Common myeloid progenitor, CD34-positive (primary cell): ENCODE measurements around the gene KLK4.

Experiments
- CTCF ChIA-PET: fragments of 350-600 bp; sonication (Branson Sonifier 250); formaldehyde crosslinking; loops from one replicate; lab custom pipeline; 2021; ENCODE audit warnings: antibody characterized with exemption; lab: Charles Lee
- POLR2A ChIA-PET: fragments of 350-600 bp; sonication (Branson Sonifier 250); formaldehyde crosslinking; loops from one replicate; lab custom pipeline; 2021; ENCODE audit warnings: antibody characterized with exemption; lab: Charles Lee
- DNase-seq, 3 donors: peaks; one replicate each; pipeline versions ENCODE4 v3.0.0 to v3.0.0-alpha.2; 2013
- H3K27ac ChIP-seq, 2 experiments: 1 replicate in 1 of 2; 2 replicates in 1 of 2; pipeline ENCODE4 v1.7.0; 2013; ENCODE audit warnings: inconsistent platforms in 2 of 2, low read length in 2 of 2, mild to moderate bottlenecking in 2 of 2, low read depth in 1 of 2, moderate library complexity in 1 of 2; ENCODE audit not compliant: severe bottlenecking in 2 of 2, insufficient read depth in 1 of 2, poor library complexity in 1 of 2
- H3K27me3 ChIP-seq, 5 experiments: replicated peaks in 2 of 5; 1 replicate in 3 of 5; 2 replicates in 2 of 5; pipeline versions ENCODE4 v1.6.1 to v1.7.0; 2013; ENCODE audit warnings: low read length in 4 of 5, mild to moderate bottlenecking in 2 of 5, moderate library complexity in 2 of 5, inconsistent platforms in 1 of 5; ENCODE audit not compliant: insufficient read depth in 5 of 5, control insufficient read depth in 4 of 5
- H3K36me3 ChIP-seq, 4 experiments: 1 replicate in 2 of 4; 2 replicates in 2 of 4; pipeline versions ENCODE4 v1.6.1 to v1.7.0; 2013; ENCODE audit warnings: low read length in 3 of 4, control low read depth in 1 of 4, mild to moderate bottlenecking in 1 of 4; ENCODE audit not compliant: control insufficient read depth in 4 of 4, insufficient read depth in 4 of 4
- H3K4me1 ChIP-seq, 4 experiments: 1 replicate in 3 of 4; 2 replicates in 1 of 4; pipeline versions ENCODE4 v1.6.1 to v1.7.1; 2013; ENCODE audit warnings: low read length in 3 of 4, mild to moderate bottlenecking in 3 of 4, control low read depth in 1 of 4, inconsistent platforms in 1 of 4, moderate library complexity in 1 of 4; ENCODE audit not compliant: control insufficient read depth in 4 of 4, insufficient read depth in 4 of 4; ENCODE audit errors: control extremely low read depth in 1 of 4
- H3K4me3 ChIP-seq, 7 experiments: 1 replicate in 4 of 7; 2 replicates in 3 of 7; pipeline versions ENCODE4 v1.5.1 to v1.7.0; 2013; ENCODE audit warnings: mild to moderate bottlenecking in 7 of 7, low read length in 6 of 7, moderate library complexity in 6 of 7, inconsistent platforms in 2 of 7, low read depth in 2 of 7, control low read depth in 1 of 7; ENCODE audit not compliant: insufficient read depth in 4 of 7, control insufficient read depth in 1 of 7; ENCODE audit errors: extremely low read depth in 1 of 7
- H3K9me3 ChIP-seq, 5 experiments: 1 replicate in 4 of 5; 2 replicates in 1 of 5; pipeline versions ENCODE4 v1.6.1 to v1.7.1; 2013; ENCODE audit warnings: low read length in 4 of 5, mild to moderate bottlenecking in 2 of 5, inconsistent platforms in 1 of 5, low read depth in 1 of 5, moderate library complexity in 1 of 5; ENCODE audit not compliant: control insufficient read depth in 4 of 5, insufficient read depth in 2 of 5; ENCODE audit errors: control extremely low read depth in 1 of 5
- WGBS: methylation state at CpG from one replicate; pipeline ENCODE4 v1.1.5; 2013; ENCODE audit not compliant: insufficient coverage; 5-methylcytosine and 5-hydroxymethylcytosine counted together

Gene KLK4

DNA sequence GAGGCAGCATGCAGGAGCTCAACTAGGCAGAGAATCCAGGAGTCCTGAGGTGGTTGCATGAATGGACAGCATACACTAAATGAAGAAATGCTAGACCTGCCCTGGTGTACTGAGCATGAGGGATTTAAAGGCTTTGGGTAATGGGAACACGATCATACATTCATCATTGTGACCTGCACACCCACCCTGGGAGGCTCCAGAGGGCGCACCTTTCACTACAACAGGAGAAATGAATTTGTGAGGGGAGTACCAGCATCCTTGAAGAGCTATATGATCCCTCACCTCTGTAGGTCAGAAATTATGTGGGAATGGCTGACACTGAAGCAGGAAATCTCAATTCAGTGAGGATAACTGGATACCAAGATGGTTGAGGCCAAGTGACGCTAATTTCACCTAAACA is 29.0 kb downstream of the KLK4 start:
- Histone ChIP-seq H3K4me1 (no peaks in the 10 kb centered on the region), H3K4me3 (no peak overlapping the region), H3K9me3 (no peaks in the 10 kb centered on the region), H3K36me3 (no peaks in the 10 kb centered on the region), H3K27ac (no peak overlapping the region), H3K27me3 (peaks cover 0 to 46% (median 8%) of the 10 kb centered on the region in 5 experiments)
- no peak for DNase-seq
- POLR2A ChIA-PET, result interaction anchor here (0.6 kb wide), 1 partner anchor 356 kb away, joined by 3 read pairs; no protein-coding TSS in a partner anchor
- 70% methylated on average over 3 of the region's 3 CpGs for WGBS
- CTCF ChIA-PET, result no interaction called here

DNA sequence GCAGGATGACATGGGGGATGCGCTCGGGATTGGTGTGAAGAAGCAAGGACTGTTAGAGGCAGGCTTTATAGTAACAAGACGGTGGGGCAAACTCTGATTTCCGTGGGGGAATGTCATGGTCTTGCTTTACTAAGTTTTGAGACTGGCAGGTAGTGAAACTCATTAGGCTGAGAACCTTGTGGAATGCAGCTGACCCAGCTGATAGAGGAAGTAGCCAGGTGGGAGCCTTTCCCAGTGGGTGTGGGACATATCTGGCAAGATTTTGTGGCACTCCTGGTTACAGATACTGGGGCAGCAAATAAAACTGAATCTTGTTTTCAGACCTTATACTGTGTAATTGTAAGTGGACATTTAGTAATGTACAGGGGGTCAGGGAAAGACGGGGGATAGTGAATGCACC is 31.0 kb downstream of the KLK4 start:
- Histone ChIP-seq H3K27me3 (peaks cover 0 to 62% (median 6%) of the 10 kb centered on the region in 5 experiments), H3K9me3 (no peaks in the 10 kb centered on the region), H3K4me1 (no peaks in the 10 kb centered on the region), H3K36me3 (no peaks in the 10 kb centered on the region), H3K27ac (no peak overlapping the region), H3K4me3 (no peak overlapping the region)
- no peak for DNase-seq
- 86% methylated on average over 5 of the region's 5 CpGs for WGBS
- POLR2A ChIA-PET, result no interaction called here
- CTCF ChIA-PET, result no interaction called here

DNA sequence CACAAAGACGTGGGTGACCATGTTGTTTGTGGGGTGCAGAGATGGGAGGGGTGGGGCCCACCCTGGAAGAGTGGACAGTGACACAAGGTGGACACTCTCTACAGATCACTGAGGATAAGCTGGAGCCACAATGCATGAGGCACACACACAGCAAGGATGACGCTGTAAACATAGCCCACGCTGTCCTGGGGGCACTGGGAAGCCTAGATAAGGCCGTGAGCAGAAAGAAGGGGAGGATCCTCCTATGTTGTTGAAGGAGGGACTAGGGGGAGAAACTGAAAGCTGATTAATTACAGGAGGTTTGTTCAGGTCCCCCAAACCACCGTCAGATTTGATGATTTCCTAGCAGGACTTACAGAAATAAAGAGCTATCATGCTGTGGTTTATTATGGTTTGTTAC is 32.3 kb downstream of the KLK4 start:
- H3K27me3 ChIP-seq, result peaks cover 0 to 70% (median 8%) of the 10 kb centered on the region in 5 experiments
- POLR2A ChIA-PET, result no interaction called here
- WGBS, result 85% methylated on average over 3 of the region's 5 CpGs
- CTCF ChIA-PET, result no interaction called here
- no peaks in the 10 kb centered on the region for H3K9me3 ChIP-seq
- H3K4me1 ChIP-seq, result no peaks in the 10 kb centered on the region
- no peak for DNase-seq
- H3K36me3 ChIP-seq, result no peaks in the 10 kb centered on the region
- H3K4me3 ChIP-seq, result no peak overlapping the region
- H3K27ac ChIP-seq, result no peak overlapping the region

DNA sequence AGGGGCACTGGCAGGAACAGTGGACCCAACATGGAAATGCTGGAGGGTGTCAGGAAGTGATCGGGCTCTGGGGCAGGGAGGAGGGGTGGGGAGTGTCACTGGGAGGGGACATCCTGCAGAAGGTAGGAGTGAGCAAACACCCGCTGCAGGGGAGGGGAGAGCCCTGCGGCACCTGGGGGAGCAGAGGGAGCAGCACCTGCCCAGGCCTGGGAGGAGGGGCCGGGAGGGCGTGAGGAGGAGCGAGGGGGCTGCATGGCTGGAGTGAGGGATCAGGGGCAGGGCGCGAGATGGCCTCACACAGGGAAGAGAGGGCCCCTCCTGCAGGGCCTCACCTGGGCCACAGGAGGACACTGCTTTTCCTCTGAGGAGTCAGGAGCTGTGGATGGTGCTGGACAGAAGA is 33.9 kb downstream of the KLK4 start:
- Histone ChIP-seq H3K4me3 (no peak overlapping the region), H3K27ac (no peak overlapping the region), H3K4me1 (no peaks in the 10 kb centered on the region), H3K27me3 (peaks cover 0 to 79% (median 10%) of the 10 kb centered on the region in 5 experiments), H3K9me3 (no peaks in the 10 kb centered on the region), H3K36me3 (no peaks in the 10 kb centered on the region)
- CTCF ChIA-PET, result no interaction called here
- POLR2A ChIA-PET, result no interaction called here
- no peak for DNase-seq
- WGBS, result 41% methylated on average over 8 of the region's 8 CpGs

DNA sequence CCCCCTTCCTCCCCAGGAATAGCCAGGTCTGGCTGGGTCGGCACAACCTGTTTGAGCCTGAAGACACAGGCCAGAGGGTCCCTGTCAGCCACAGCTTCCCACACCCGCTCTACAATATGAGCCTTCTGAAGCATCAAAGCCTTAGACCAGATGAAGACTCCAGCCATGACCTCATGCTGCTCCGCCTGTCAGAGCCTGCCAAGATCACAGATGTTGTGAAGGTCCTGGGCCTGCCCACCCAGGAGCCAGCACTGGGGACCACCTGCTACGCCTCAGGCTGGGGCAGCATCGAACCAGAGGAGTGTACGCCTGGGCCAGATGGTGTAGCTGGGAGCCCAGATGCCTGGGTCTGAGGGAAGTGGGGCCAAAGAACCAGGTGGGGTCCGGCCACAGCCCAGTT is 34.7 kb downstream of the KLK4 start:
- no peaks in the 10 kb centered on the region for H3K36me3 ChIP-seq
- CTCF ChIA-PET, result no interaction called here
- H3K4me1 ChIP-seq, result no peaks in the 10 kb centered on the region
- no peak overlapping the region for H3K4me3 ChIP-seq
- POLR2A ChIA-PET, result no interaction called here
- H3K9me3 ChIP-seq, result no peaks in the 10 kb centered on the region
- peaks cover 0 to 75% (median 9%) of the 10 kb centered on the region in 5 experiments for H3K27me3 ChIP-seq
- no peak overlapping the region for H3K27ac ChIP-seq
- no peak for DNase-seq
- WGBS, result 92% methylated on average over 7 of the region's 7 CpGs

DNA sequence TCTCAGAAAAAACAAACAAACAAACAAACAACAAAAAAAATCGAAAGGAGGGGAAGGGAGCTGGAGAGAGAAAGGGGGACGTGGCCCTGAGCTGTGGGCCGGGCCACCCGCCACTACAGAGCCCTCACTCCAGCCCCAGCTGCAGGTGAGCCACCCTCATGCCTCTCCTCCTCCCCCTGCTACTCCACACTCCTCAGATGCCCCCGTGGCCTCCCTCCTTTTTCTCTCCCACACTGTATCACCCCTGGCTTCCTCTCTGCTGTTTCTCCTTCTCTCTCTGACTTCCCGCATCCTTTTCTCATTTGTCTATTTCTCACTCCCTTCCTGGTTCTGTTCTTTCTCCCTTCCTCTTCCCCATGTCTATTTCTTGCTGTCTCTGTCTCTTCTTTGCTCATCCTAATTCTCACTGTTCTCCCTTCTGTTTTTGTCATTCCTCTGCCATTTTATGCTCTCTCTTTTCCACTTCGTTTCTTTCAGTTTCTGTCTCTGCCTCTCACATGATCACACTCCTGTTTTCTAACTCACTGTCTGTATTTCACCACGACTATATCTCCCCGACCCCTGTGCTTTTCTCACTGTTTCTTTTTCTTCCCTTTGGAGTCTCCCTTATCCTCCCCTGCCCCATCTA is 35.3 kb downstream of the KLK4 start:
- no peak for DNase-seq
- H3K36me3 ChIP-seq, result no peaks in the 10 kb centered on the region
- no peaks in the 10 kb centered on the region for H3K4me1 ChIP-seq
- POLR2A ChIA-PET, result interaction anchor here (0.6 kb wide), 1 partner anchor 84 kb away, joined by 3 read pairs; no protein-coding TSS in a partner anchor
- CTCF ChIA-PET, result no interaction called here
- 47% methylated on average over 5 of the region's 9 CpGs for WGBS
- H3K27me3 ChIP-seq, result peaks cover 2 to 78% (median 9%) of the 10 kb centered on the region in 5 experiments
- H3K4me3 ChIP-seq, result no peak overlapping the region
- H3K27ac ChIP-seq, result no peak overlapping the region
- no peaks in the 10 kb centered on the region for H3K9me3 ChIP-seq

DNA sequence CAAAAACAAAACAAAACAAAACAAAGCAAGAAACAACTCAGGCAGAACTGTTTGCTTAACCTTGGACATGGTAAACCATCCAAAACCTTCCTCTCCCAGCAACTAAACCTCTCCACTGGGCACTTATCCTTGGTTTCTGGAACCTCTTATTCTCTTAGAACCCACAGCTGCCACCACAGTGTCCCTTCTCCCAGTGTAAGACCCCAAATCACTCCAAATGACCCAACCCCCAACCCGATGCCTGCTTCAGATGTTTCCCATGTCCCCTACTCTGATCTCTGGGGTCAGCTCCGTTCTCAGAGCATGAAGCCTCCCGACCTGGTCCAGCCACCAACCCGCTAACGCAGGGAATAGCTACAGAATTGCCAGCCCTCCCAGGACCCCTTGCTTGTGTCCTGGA is 37.0 kb downstream of the KLK4 start:
- DNase-seq, result no peak
- Histone ChIP-seq H3K9me3 (peaks cover 0 to 2% (median 0%) of the 10 kb centered on the region in 5 experiments), H3K27me3 (peaks cover 0 to 80% (median 11%) of the 10 kb centered on the region in 5 experiments), H3K27ac (no peak overlapping the region), H3K4me1 (no peaks in the 10 kb centered on the region), H3K36me3 (no peaks in the 10 kb centered on the region), H3K4me3 (no peak overlapping the region)
- 94% methylated on average over 4 of the region's 5 CpGs for WGBS
- CTCF ChIA-PET, result interaction anchor here (0.6 kb wide), 3 partner anchors 35 to 840 kb away, joined by 3 read pairs; no protein-coding TSS in a partner anchor
- POLR2A ChIA-PET, result no interaction called here
